Hypothalamus (tissue), 51 donors: ENCODE data around the gene OGFOD2.
A peak's percentile ranks its signal among the peaks of the same experiment; 100 is the strongest.

Source experiments
- DNase-seq, 51 donors: peaks; one replicate each; lab custom pipeline; 2025; lab: John Stamatoyannopoulos, UW

The OGFOD2 gene

GRCh38 chr12:122985338-122986257 lies 10.6 kb downstream of the OGFOD2 start:
- no peak for DNase-seq

DNA sequence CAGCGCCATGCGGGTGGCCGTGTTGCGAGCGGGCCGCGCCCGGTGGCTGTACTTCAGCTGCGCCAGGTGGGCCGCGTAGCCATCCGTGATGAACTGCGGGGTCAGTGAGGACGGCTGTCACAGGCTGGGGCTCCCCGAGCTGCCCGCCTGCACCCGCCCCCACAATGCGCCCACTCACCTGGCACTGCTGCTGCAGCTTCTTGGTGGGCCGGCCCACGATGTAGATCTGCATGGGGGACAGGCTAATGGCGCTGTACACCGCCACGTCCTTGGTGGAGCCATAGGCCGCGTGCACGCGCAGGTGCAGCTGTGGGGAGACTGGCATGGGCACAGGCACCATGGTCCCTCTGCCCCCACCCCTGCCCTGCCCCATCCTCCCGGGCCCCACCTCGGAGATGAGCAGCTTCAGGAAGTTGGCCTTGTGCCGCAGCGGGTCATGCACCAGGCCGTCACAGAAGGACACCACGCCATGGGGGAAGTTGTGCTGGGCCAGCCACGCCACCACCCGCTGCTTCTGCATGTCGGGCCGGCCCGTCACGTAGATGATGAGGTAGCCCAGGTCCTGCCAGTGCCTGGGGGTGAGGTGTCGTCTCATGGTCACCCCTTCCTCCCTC lies 11.3 kb downstream of the OGFOD2 start:
- DNase-seq = no peak

- no peak for DNase-seq
Measured at GRCh38 chr12:122987086-122987951, 12.3 kb downstream of the OGFOD2 start.

- DNase-seq = no peak
Measured at GRCh38 chr12:122988036-122988435, 13.0 kb downstream of the OGFOD2 start.

GRCh38 chr12:122988612-122989212 lies 13.7 kb downstream of the OGFOD2 start:
- no peak for DNase-seq

DNA sequence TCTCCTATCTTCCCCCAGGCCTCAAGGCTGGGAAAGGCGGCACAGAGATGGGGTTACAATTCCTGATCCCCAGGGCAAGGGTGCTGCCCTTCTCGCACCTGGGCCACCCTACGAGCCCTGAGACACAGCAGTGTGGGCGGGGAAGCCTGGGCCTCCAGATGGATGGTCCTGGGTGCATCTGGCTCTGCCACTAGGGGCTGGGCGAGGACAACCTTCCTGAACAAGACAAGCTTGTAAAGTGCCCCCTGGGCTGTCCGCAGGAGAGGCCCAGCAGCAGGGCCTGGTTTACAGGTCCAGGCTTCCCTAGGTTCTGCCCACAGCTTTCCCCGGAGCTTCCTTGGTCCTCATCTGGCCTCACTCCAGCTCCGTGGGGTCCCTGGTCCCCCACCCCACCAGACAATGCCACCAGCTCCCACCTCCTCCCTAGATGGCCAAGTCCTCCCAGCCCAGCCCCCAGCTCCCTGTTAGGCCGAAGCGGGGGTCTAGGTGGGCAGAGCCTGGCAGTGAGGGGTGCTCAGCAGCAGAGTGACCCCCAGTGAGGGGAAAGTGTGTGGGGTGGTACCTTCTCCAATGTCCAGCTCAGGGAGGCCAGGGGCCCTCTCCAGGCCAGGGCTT lies 14.3 kb downstream of the OGFOD2 start:
- DNase-seq = no peak

GRCh38 chr12:122989874-122990419 lies 14.9 kb downstream of the OGFOD2 start:
- DNase-seq = no peak

DNA sequence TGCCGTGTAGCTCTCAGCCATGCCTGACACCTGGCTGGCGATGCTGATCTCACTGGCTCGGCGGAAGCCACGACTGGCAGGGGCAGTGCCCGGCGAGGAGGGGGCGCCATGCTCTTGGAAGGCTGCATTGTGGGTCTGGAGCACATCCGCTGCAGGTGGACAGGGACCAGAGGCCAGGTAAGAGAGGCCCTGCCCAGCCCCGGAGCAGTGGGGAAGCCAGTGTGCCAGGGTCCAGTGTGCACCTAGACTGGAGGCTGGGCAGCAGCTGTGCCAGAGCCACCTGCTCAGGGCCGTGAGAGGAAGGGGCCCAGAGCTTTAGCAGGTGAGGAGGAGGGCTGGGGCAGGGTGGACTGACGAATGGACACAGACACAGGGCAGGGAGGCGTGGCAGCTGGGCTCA lies 15.5 kb downstream of the OGFOD2 start:
- no peak for DNase-seq

GRCh38 chr12:122990961-122991622 lies 16.0 kb downstream of the OGFOD2 start:
- DNase-seq = no peak

DNA sequence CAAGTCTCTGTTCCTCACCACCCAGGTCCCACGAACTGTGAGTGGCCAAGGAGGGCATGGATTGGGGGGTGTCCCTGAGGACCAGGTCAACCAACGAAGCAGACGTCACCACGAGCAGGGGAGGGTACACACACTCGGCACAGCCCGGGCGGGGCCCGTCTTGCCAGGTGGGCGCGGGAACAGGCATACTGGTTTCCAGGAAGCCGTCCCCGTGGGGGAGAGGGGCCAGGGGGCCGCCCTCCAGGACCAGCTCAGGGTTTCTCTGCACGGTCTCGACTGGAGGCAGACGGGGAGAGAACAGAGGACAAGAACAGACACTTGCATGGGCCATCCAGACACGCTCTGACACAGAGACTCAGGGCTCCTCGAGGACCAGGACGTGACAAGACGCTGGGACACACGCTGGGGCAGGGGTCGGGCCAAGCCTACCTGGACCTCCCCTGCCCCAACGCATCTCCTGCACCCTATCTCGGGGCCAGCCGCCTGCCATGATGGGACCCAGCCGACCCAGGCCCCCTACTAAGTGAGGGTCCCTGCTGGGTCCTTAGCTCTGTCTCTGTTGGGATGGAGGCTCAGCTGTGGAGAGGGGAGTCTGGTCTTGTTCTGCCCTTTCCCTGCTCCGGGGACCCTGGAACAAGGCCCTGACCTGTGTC lies 16.7 kb downstream of the OGFOD2 start:
- DNase-seq = no peak

DNA sequence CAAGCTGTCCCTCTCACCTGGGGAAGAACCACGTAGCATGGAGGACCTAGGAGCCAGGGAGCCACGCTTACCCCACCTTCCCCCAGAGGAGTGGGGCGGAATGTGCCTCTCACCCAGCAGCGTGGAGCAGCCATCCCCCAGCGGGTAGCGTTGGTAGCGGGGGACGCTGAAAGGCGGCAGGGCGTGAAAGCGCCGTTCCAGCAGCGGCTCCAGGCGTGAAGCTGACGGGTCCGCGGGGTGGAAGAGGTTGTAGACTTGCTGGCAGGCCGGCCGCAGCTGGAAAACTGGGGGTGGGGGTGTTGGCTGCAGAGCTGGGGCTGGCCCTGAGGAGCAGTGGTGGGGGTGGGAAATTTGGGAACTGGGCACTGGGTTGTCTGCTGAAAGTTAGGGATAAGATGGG lies 17.3 kb downstream of the OGFOD2 start:
- DNase-seq = no peak

DNA sequence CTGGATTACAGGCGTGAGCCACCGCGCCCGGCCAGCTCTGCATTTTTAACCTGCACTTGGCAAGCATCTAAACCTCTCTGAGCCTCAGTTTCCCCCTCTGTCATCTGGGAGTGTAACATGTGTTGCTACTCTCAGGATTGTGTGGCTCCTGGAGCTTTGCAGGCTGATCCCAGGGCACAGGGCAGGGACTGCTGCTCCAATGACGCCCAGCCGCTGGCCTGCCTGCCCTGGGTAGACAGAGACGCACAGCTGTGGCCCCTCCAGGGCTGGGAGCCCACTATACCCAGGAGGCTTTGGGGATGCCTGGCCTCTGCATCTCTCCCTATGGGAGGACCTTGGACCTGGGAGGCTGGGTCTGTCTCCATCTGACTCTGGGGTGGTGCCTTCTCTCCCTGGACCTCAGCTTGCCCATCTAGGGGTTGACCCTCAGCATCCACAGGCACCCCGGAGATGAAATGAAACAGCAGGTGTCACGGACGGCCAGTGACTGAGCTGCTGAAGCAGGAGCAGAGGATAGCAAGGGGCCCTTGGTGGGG lies 19.2 kb downstream of the OGFOD2 start:
- DNase-seq = no peak

- DNase-seq = no peak
Measured at GRCh38 chr12:122994781-122995502, 19.9 kb downstream of the OGFOD2 start.

GRCh38 chr12:122995503-122996187 lies 20.6 kb downstream of the OGFOD2 start:
- peak in 16 of 51 donors; percentile 16 to 61 (median 35) for DNase-seq

DNA sequence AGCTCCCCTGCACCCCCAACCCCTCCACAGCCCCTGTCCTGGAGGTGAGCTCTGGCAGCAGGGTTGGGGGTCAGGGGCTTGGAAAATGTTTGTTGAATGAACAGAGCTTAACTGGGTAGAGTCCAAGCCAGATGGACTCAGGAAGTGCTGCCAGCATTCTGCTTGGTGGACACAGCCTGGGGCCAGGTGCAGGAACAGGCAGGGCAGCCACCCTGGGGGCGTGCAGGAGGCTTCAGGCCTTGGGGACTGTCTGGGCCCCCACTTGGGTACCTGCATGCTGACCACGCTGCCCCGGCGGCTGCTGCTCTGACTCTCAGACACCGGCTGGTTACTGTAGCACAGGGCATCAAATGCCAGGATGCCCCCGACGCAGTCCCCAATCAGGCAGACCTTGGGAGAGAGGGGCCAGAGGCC lies 21.2 kb downstream of the OGFOD2 start:
- DNase-seq = no peak

- no peak for DNase-seq
Measured at GRCh38 chr12:122996621-122997342, 21.7 kb downstream of the OGFOD2 start.
